ENCODE data around the gene FOXP1.

Gene FOXP1

GRCh38 chr3:71132995-71133730 lies 450.4 kb downstream of the FOXP1 start:
- Histone ChIP-seq H3K27ac (no peak overlapping the region), H3K36me3 (no peaks in the 10 kb centered on the region), H3K9me3 (ENCODE audit: severe bottlenecking) (no peaks in the 10 kb centered on the region), H3K27me3 (ENCODE audit: insufficient read depth, low read depth, severe bottlenecking) (no peaks in the 10 kb centered on the region), H3K4me3 (ENCODE audit: low read depth, low read length) (no peak overlapping the region)
- DNase-seq: no peak
- no peak for TF ChIP-seq CTCF (IDR thresholded peaks at IDR 0.05; ENCODE audit: low read depth, low read length)

GRCh38 chr3:71131375-71132314 lies 451.9 kb downstream of the FOXP1 start:
- H3K4me3 ChIP-seq (ENCODE audit: low read depth, low read length): no peak overlapping the region
- no peak overlapping the region for H3K27ac ChIP-seq
- H3K9me3 ChIP-seq (ENCODE audit: severe bottlenecking): no peaks in the 10 kb centered on the region
- H3K27me3 ChIP-seq (ENCODE audit: insufficient read depth, low read depth, severe bottlenecking): no peaks in the 10 kb centered on the region
- no peaks in the 10 kb centered on the region for H3K36me3 ChIP-seq
- TF ChIP-seq CTCF (IDR thresholded peaks at IDR 0.05; ENCODE audit: low read depth, low read length): no peak
- no peak for DNase-seq

GRCh38 chr3:71130471-71131374 lies 452.8 kb downstream of the FOXP1 start:
- H3K9me3 ChIP-seq (ENCODE audit: severe bottlenecking): no peaks in the 10 kb centered on the region
- DNase-seq: no peak
- H3K27me3 ChIP-seq (ENCODE audit: insufficient read depth, low read depth, severe bottlenecking): no peaks in the 10 kb centered on the region
- H3K27ac ChIP-seq: no peak overlapping the region
- no peak overlapping the region for H3K4me3 ChIP-seq (ENCODE audit: low read depth, low read length)
- H3K36me3 ChIP-seq: no peaks in the 10 kb centered on the region
- TF ChIP-seq CTCF (IDR thresholded peaks at IDR 0.05; ENCODE audit: low read depth, low read length): no peak

GRCh38 chr3:71129611-71130431 lies 453.7 kb downstream of the FOXP1 start:
- no peak for DNase-seq
- no peak for TF ChIP-seq CTCF (IDR thresholded peaks at IDR 0.05; ENCODE audit: low read depth, low read length)

GRCh38 chr3:71128961-71129360 lies 454.6 kb downstream of the FOXP1 start:
- TF ChIP-seq CTCF (IDR thresholded peaks at IDR 0.05; ENCODE audit: low read depth, low read length): no peak
- H3K27me3 ChIP-seq (ENCODE audit: insufficient read depth, low read depth, severe bottlenecking): no peaks in the 10 kb centered on the region
- H3K36me3 ChIP-seq: no peaks in the 10 kb centered on the region
- H3K4me3 ChIP-seq (ENCODE audit: low read depth, low read length): no peak overlapping the region
- no peaks in the 10 kb centered on the region for H3K9me3 ChIP-seq (ENCODE audit: severe bottlenecking)
- no peak for DNase-seq
- no peak overlapping the region for H3K27ac ChIP-seq

More at GRCh38 chr3:71129611-71130431, 453.7 kb downstream of the FOXP1 start:
- no peak overlapping the region for H3K4me3 ChIP-seq (ENCODE audit: low read depth, low read length)
- no peaks in the 10 kb centered on the region for H3K27me3 ChIP-seq (ENCODE audit: insufficient read depth, low read depth, severe bottlenecking)
- H3K27ac ChIP-seq: no peak overlapping the region
- H3K36me3 ChIP-seq: no peaks in the 10 kb centered on the region
- no peaks in the 10 kb centered on the region for H3K9me3 ChIP-seq (ENCODE audit: severe bottlenecking)

All from WERI-Rb-1 (cell line).